GM21576 (cell line): ENCODE results near the gene ZNF132.
"Not testable (repeated sequence)": the region's sequence is repeated elsewhere in the genome, so short reads cannot be mapped to it uniquely, and the experiment has no call there.

Source experiments
- ATAC-seq: cut with Tn5 transposase; IDR thresholded peaks from one replicate; pipeline ENCODE4 v1.9.1; 2021; ENCODE audit warnings: mild to moderate bottlenecking, moderate library complexity; ENCODE audit not compliant: unreplicated experiment

The ZNF132 gene

GRCh38 chr19:58439576-58440554, at the start of gene ZNF132:
Gene ZNF132, minus strand, starts transcription at chr19:58440153. Its CDS starts 332 bp downstream, at chr19:58439821.
- ATAC-seq = peak; percentile 94

GRCh38 chr19:58484349-58484748, 44.4 kb upstream of the ZNF132 start:
- not testable (repeated sequence) for ATAC-seq

- ATAC-seq = no peak
Measured at GRCh38 chr19:58483776-58484175, 43.8 kb upstream of the ZNF132 start.

GRCh38 chr19:58482372-58482771, 42.4 kb upstream of the ZNF132 start:
- ATAC-seq = no peak

GRCh38 chr19:58480831-58481230, 40.9 kb upstream of the ZNF132 start:
- ATAC-seq = no peak

- no peak for ATAC-seq
Measured at GRCh38 chr19:58480481-58480830, 40.5 kb upstream of the ZNF132 start.

- no peak for ATAC-seq
Measured at GRCh38 chr19:58479736-58480480, 40.0 kb upstream of the ZNF132 start.

- ATAC-seq = no peak
Measured at GRCh38 chr19:58479303-58479702, 39.4 kb upstream of the ZNF132 start.

GRCh38 chr19:58477871-58478270, 37.9 kb upstream of the ZNF132 start:
- no peak for ATAC-seq

- no peak for ATAC-seq
Measured at GRCh38 chr19:58477130-58477529, 37.2 kb upstream of the ZNF132 start.

- no peak for ATAC-seq
Measured at GRCh38 chr19:58476498-58477015, 36.6 kb upstream of the ZNF132 start.

GRCh38 chr19:58475714-58476497, 36.0 kb upstream of the ZNF132 start, which contains the start of gene ZNF446:
Gene ZNF446, plus strand, starts transcription at chr19:58476352. Its CDS starts 867 bp downstream, at chr19:58477219.
- peak; percentile 85 for ATAC-seq

GRCh38 chr19:58474997-58475713, 35.2 kb upstream of the ZNF132 start:
- no peak for ATAC-seq

GRCh38 chr19:58474291-58474996, 34.5 kb upstream of the ZNF132 start:
- ATAC-seq = no peak

GRCh38 chr19:58473775-58474174, 33.8 kb upstream of the ZNF132 start:
- ATAC-seq = no peak

GRCh38 chr19:58471736-58472135, 31.8 kb upstream of the ZNF132 start:
- ATAC-seq = no peak

- not testable (repeated sequence) for ATAC-seq
Measured at GRCh38 chr19:58470837-58471543, 31.0 kb upstream of the ZNF132 start.

GRCh38 chr19:58469241-58470013, 29.5 kb upstream of the ZNF132 start:
- ATAC-seq = no peak
